ENCODE data around the gene STAB2.
"Not testable (repeated sequence)": the region's sequence is repeated elsewhere in the genome, so short reads cannot be mapped to it uniquely, and the experiment has no call there.

Gene STAB2

GRCh38 chr12:103807561-103808238 lies 220.6 kb downstream of the STAB2 start:
- no peak overlapping the region for H3K4me3 ChIP-seq (ENCODE audit: low read length)
- TF ChIP-seq CTCF (conservative IDR thresholded peaks at IDR 0.05; ENCODE audit: low read length), result no peak
- DNase-seq (ENCODE audit: low read depth), result no peak

- no peak overlapping the region for H3K4me3 ChIP-seq (ENCODE audit: low read length)
- TF ChIP-seq CTCF (conservative IDR thresholded peaks at IDR 0.05; ENCODE audit: low read length), result no peak
- DNase-seq (ENCODE audit: low read depth), result no peak
Measured at GRCh38 chr12:103808239-103808880, 221.3 kb downstream of the STAB2 start.

- no peak for DNase-seq (ENCODE audit: low read depth)
- no peak overlapping the region for H3K4me3 ChIP-seq (ENCODE audit: low read length)
- TF ChIP-seq CTCF (conservative IDR thresholded peaks at IDR 0.05; ENCODE audit: low read length), result no peak
Measured at GRCh38 chr12:103809154-103809553, 222.1 kb downstream of the STAB2 start.

- DNase-seq (ENCODE audit: low read depth); H3K4me3 ChIP-seq (ENCODE audit: low read length): not testable (repeated sequence)
Measured at GRCh38 chr12:103809639-103810038, 222.6 kb downstream of the STAB2 start.

- no peak for TF ChIP-seq CTCF (conservative IDR thresholded peaks at IDR 0.05; ENCODE audit: low read length)
- no peak for DNase-seq (ENCODE audit: low read depth)
- H3K4me3 ChIP-seq (ENCODE audit: low read length), result no peak overlapping the region
Measured at GRCh38 chr12:103810111-103810510, 223.0 kb downstream of the STAB2 start.

- no peak for TF ChIP-seq CTCF (conservative IDR thresholded peaks at IDR 0.05; ENCODE audit: low read length)
- no peak for DNase-seq (ENCODE audit: low read depth)
Measured at GRCh38 chr12:103811791-103812190, 224.7 kb downstream of the STAB2 start.

GRCh38 chr12:103812789-103813188 lies 225.7 kb downstream of the STAB2 start:
- no peak for DNase-seq (ENCODE audit: low read depth)
- H3K4me3 ChIP-seq (ENCODE audit: low read length), result no peak overlapping the region
- TF ChIP-seq CTCF (conservative IDR thresholded peaks at IDR 0.05; ENCODE audit: low read length), result no peak

More at GRCh38 chr12:103811791-103812190, 224.7 kb downstream of the STAB2 start:
- no peak overlapping the region for H3K4me3 ChIP-seq (ENCODE audit: low read length)
